CD4-positive, alpha-beta T cell treated with Interleukin-15 for 4 hours (primary cell): ENCODE data around the gene SLC2A4RG.
"Not testable (repeated sequence)": the region's sequence is repeated elsewhere in the genome, so short reads cannot be mapped to it uniquely, and the experiment has no call there.

Source experiments
- DNase-seq: peaks from one replicate; pipeline ENCODE4 v3.0.0-alpha.2; 2020; ENCODE audit warnings: low spot score

Gene SLC2A4RG

GRCh38 chr20:63714858-63715257 is 24.7 kb upstream of the SLC2A4RG start:
- no peak for DNase-seq

- DNase-seq, result no peak
These were observed 20.6 kb upstream of the SLC2A4RG start for GRCh38 chr20:63718996-63719395.

GRCh38 chr20:63722967-63723622 is 16.5 kb upstream of the SLC2A4RG start:
- not testable (repeated sequence) for DNase-seq

GRCh38 chr20:63730189-63730733 is 9.3 kb upstream of the SLC2A4RG start:
- not testable (repeated sequence) for DNase-seq

GRCh38 chr20:63731410-63731809 is 8.2 kb upstream of the SLC2A4RG start:
- DNase-seq, result no peak

- DNase-seq, result no peak
These were observed 7.2 kb upstream of the SLC2A4RG start for GRCh38 chr20:63732118-63733095.

GRCh38 chr20:63733117-63733516 is 6.5 kb upstream of the SLC2A4RG start:
- no peak for DNase-seq

GRCh38 chr20:63733579-63734081 is 5.9 kb upstream of the SLC2A4RG start:
- no peak for DNase-seq

- DNase-seq, result no peak
These were observed 5.2 kb upstream of the SLC2A4RG start for GRCh38 chr20:63734111-63734945.

- no peak for DNase-seq
These were observed 4.4 kb upstream of the SLC2A4RG start for GRCh38 chr20:63734946-63735858.

- DNase-seq, result peak; percentile 83
These were observed 3.5 kb upstream of the SLC2A4RG start, which contains the start of gene LIME1 for GRCh38 chr20:63735859-63736718. LIME1 (plus strand) TSS chr20:63736664; CDS start chr20:63737550, 886 bp downstream.

- DNase-seq, result peak; percentile 58
These were observed 2.5 kb upstream of the SLC2A4RG start for GRCh38 chr20:63736893-63737694.

- DNase-seq, result no peak
These were observed 2.0 kb upstream of the SLC2A4RG start for GRCh38 chr20:63737695-63737944.

GRCh38 chr20:63737945-63738686 is 1.5 kb upstream of the SLC2A4RG start:
- no peak for DNase-seq

GRCh38 chr20:63738687-63739129 is 868 bp upstream of the SLC2A4RG start:
- DNase-seq, result no peak

GRCh38 chr20:63740070-63740626 is 572 bp downstream of the SLC2A4RG start:
- DNase-seq, result peak; percentile 55

- DNase-seq, result peak; percentile 35
These were observed 1.2 kb downstream of the SLC2A4RG start for GRCh38 chr20:63740627-63741353.
